GM19463 (cell line): Measurements from ENCODE around the gene RPTOR.
"Not testable (repeated sequence)": the region's sequence is repeated elsewhere in the genome, so short reads cannot be mapped to it uniquely, and the experiment has no call there.

Source experiments
- ATAC-seq: cut with Tn5 transposase; IDR thresholded peaks from one replicate; pipeline ENCODE4 v1.9.1; 2021; ENCODE audit warnings: mild to moderate bottlenecking, moderate library complexity; ENCODE audit not compliant: unreplicated experiment

Gene RPTOR

GRCh38 chr17:80759377-80759673 lies 214.7 kb downstream of the RPTOR start:
- no peak for ATAC-seq

- no peak for ATAC-seq
Measured at GRCh38 chr17:80760511-80760911, 215.9 kb downstream of the RPTOR start.

DNA sequence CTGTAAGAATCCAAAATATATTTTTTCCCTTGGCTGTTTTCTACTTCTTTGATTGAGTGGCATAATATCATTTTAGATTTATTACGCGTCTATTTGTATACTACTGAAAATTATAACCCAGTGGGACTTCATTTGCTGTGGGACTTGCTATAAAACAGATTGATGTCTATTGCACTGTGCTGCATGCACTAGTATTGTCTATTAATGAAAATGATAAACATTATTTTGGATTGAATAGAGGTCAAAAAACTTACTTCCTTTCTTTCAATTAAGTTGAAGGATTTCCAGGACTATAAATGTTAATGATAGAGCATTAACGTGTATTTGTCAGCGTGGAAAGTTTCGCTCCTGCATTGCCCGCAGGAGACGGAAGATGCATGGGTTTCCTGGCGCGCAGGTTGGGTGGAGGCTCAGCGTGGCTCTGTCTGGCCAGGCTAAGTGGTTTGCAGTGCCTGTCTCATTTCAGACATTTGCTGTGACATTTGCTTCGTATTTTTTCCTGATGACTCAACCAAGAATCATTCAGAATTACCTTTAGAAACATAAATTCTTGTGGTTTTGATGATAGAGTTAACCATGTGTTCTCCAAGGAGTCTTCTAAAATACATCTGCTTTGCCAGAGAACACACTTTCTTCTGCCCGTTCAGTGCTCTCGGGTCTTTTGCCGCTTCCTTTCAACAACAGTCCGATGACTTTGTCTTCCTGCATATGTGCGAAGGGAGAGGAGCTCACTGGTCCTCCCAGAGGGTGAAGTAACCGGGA lies 216.7 kb downstream of the RPTOR start:
- no peak for ATAC-seq

GRCh38 chr17:80762076-80762475 lies 217.4 kb downstream of the RPTOR start:
- ATAC-seq = no peak

GRCh38 chr17:80763293-80763867 lies 218.7 kb downstream of the RPTOR start:
- ATAC-seq = no peak

GRCh38 chr17:80764627-80765145 lies 220.0 kb downstream of the RPTOR start:
- not testable (repeated sequence) for ATAC-seq

DNA sequence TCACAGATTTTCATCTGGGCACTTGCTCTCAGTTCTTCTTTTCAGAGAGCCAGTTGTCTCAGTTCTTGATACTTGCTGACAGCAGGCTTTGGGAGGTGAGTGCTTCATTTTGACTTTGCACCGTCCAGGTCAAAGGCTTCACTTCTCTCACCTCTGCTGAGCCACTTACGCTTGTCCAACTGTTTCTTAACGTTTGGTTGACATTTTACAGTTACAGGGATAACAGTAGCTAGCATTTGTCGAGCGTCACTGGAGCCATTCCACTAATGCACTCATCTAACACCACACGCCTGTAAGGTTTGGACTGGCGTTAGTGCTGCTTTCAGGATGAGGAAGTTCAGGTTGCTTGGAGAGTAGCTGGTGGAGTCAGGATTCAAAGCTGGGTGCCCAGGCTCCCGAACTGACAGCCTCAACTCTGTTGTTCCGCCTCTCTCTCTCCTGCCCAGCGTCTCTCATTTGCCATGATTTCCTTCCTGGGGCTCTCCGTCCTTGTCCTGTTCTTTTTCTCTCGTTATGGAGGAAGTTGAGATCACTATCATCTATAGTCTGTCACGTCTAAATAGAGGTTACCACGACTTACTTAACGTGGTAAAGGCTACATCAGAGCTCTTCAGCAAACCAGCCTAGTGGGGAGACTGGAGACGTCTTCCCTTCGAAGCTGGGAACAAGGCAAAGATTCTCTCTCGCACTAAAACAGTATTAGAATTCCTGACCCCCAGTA lies 220.8 kb downstream of the RPTOR start:
- no peak for ATAC-seq

GRCh38 chr17:80766290-80766855 lies 221.7 kb downstream of the RPTOR start:
- no peak for ATAC-seq

DNA sequence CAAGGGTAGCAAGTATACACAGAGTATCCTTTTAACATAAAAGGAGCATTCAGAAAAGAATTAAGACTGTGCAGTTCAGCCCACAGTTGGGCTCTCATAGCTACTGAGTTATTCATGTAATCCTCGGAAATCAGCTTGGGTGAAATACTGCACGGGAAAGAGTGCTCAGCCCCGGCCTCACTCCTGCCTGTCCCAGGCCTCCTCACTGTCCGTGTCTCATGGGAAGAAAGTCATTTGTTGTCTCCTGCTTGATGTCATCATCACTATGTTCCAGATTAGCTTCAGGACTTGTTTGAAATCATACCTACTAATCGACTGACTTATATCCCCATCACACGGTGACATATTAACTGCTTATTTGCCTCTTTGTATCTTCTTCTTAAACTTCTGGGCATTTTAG lies 223.8 kb downstream of the RPTOR start:
- ATAC-seq = no peak

GRCh38 chr17:80768936-80769335 lies 224.3 kb downstream of the RPTOR start:
- no peak for ATAC-seq

DNA sequence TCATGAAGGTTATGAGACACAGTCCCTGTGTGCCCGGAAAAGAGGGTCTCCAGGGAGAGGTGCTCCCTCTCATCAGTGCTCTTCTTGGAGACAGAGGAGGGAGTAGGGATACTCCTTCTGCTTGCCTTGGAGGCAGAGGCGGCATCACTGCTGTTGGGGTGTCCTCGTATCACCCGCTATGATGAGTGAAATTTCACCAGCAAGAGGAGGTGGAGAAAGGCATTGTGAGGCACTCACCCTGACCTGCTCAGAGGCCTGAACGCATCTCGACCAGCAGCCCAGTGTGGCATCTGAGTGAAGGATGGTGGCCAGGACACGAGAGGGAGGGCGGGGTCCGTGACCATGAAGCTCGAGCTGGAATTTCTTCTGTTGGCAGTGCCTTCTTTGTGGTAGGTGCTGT lies 224.9 kb downstream of the RPTOR start:
- ATAC-seq = no peak

DNA sequence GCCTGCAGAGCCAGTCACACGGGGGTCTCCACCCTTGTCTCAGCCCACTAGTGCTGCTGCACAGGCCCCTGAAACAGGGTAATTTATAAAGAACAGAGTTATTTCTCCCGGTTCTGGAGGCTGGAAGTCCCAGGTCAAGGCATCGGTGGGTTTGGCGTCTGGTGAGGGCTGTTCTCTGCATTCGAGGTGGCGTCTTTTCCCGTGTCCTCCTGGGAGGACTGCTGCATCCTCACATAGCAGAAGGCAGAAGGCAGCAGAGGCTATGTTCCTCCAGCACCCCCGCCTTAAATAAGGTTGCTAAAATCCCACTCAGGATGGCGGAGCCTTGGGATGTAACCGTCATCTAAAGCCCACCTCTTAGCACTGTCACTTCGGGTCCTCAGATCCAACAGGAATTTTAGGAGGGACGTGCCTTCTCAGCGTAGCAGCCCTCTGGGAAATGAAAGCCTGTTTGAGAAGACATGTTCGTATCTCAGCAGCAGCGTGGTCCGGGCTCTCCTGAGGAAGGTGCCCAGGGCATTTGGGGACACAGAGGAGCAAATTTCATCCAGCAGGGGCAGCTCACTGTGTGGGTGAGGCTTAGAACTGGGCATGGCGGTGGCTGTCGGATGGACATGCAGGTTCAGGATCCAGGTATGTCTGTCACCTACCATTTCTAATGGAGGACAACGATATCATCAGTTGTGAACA lies 225.4 kb downstream of the RPTOR start:
- ATAC-seq = no peak

DNA sequence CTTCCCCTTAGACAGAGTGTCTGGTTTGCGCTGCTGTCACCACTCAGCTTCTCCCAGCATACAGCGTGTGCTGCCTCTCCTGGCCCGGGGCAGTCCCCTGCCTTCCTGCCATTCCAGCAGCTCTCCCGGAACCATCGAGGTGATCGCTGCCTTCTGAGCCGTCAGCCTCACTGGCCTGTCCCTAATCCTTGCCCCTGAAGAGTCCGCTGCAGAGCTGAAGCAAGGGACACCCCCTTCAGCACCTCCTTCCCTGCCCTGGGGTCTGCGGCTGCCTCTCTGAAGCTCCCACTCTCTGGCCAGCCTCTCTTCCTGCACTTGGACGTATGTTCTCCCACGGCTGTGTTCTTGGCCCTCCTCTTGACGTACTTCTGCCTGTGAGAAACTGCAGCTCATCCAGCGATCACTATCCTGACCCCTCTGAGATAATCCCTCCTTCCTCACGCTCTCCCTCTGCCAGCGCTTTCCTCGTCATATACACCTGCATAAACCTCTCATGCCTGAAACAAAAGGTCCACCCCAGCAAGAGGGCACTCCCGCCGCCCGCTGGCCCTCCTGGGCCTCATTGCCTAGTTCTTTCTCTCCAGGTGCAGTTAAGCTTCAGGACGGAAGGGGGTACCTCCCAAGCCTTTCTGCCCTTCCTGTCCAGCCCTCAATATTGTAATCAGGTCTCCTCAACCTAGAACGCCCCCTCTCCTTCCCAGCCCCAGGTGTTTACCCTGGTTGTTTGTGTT lies 226.4 kb downstream of the RPTOR start:
- ATAC-seq = no peak

DNA sequence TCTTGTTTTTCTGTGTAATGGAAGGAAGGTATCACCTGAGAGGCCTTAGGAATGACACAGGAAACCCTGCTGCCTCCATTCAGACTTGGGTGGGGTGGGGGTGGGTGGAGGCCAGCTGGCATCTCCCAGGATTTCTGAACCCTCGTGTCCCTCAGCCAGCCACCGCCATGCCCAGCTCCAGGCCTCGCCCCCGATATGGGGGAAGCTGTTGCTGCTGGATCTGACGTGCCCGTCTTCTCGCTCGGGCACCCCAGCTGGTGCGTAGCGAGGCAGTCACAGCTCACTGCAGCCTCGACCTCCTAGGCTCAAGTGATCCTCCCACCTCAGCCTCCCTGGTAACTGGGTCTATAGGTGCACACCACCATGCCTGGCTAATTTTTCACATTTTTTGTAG lies 227.0 kb downstream of the RPTOR start:
- no peak for ATAC-seq

DNA sequence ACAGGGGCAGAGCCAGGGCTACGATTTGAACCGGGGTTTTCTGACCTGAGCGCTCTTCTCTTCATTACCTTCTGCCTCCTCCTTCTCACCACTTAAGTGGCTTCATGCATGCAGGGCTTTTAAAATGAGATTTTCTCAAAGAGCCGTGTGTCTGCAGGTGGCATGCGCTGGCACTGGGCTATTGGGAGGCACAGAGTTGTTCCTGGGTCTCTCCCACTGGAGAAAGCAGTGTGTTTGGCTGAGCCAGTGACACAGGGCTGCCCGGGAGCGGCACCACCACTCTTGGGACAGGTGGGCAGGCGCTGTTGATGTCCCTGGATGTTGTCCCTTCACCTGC lies 228.2 kb downstream of the RPTOR start:
- no peak for ATAC-seq

DNA sequence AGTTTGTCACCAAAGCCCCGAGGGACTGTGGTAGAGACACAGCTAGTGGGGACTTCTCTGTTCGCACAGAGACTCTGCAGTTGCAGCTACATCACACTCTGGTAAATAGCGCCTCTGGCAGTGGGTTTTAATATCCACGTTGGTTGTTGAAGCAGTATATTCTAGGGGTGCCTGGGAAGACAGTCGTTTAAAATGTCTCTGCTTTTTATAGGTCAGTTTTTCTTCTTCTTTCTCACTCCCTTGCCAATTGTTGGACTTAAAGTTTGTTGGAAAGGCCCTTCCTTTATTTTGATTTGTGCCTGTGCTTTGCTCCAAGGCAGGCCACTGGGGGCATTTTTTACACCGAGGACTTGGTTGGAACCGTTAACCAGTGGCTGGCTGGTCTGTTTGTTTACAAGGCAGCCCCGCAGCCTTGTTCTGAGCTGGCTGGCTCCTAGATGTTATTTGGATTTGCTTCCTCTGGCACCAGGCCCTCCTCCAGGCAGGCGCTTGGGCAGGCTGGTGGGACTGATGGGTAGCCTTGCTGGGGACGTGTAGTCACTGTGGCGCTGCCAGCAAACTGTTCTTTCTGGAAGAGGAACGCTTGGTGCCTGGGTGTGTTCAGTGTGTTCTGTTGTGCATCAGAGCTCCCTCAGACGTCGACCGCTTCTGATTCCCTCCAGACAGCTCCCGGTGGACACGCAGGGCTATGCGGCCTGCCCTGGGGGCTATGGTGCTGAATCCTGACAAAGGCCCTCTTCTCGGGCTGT lies 228.8 kb downstream of the RPTOR start:
- no peak for ATAC-seq

- no peak for ATAC-seq
Measured at GRCh38 chr17:80774146-80774545, 229.5 kb downstream of the RPTOR start.

GRCh38 chr17:80774643-80775281 lies 230.1 kb downstream of the RPTOR start:
- no peak for ATAC-seq

DNA sequence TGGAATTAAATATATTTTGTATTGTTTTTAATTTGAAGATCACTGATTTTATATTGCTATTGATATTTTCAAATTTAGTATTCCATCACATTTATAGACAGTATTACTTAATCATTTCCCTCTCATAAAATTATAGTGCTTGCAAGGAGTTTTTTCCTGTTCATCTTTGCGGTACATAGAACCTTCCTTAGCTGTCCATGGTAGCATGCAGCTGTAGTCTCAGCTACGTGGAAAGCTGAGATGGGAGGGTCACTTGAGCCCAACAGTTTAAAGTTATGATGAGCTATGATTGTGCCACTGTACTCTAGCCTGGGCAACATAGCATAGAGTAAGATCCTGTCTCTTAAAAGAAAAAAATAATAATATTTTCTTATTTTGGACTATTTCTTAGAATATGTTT lies 231.2 kb downstream of the RPTOR start:
- ATAC-seq = no peak
